ENCODE results near the gene TSPAN9.

GRCh38 chr12:3259973-3260372 lies 182.8 kb downstream of the TSPAN9 start:
- TF ChIP-seq POLR2AphosphoS5 (IDR thresholded peaks at IDR 0.05; ENCODE audit: low read depth, low read length) (no peak), FOXP2 (optimal IDR thresholded peaks at IDR 0.05; ENCODE audit: borderline replicate concordance, extremely low read depth, extremely low read length, insufficient read depth) (no peak)
